Stomach (tissue), 9 donors: ENCODE data around the gene ASCL2. TPM values are rescaled to one million over a fixed set of nuclear protein-coding genes. Genes with fewer than 3 reads are reported as not detected.

ENCODE experiments used
- DNase-seq, 2 donors: peaks; one replicate each; pipeline versions ENCODE4 v3.0.0 to v3.0.0-alpha.2; 2013 to 2019
- H3K27ac ChIP-seq, 5 donors: fragments of 200-600 bp in 4 of 5; sonication (generic) in 4 of 5; one replicate each; pipeline ENCODE4 v1.5.1; 2013 to 2019; ENCODE audit warnings: mild to moderate bottlenecking in 1 of 5, moderate library complexity in 1 of 5
- H3K27me3 ChIP-seq, 3 donors: fragments of 200-600 bp; sonication (generic); one replicate each; pipeline ENCODE4 v1.5.1; 2017 to 2019; ENCODE audit warnings: mixed run types in 1 of 3
- H3K36me3 ChIP-seq, 4 donors: fragments of 200-600 bp; sonication (generic); 1 replicate in 3 of 4; 2 replicates in 1 of 4; pipeline ENCODE4 v1.5.1; 2016 to 2019
- H3K4me1 ChIP-seq, 4 donors: fragments of 200-600 bp; sonication (generic); one replicate each; pipeline ENCODE4 v1.5.1; 2016 to 2019
- H3K4me3 ChIP-seq, 4 donors: fragments of 200-600 bp; sonication (generic) in 3 of 4; one replicate each; pipeline ENCODE4 v1.5.1; 2016 to 2019; ENCODE audit warnings: mild to moderate bottlenecking in 1 of 4
- H3K9me3 ChIP-seq, 4 donors: fragments of 200-600 bp; sonication (generic); one replicate each; pipeline ENCODE4 v1.5.1; 2016 to 2019
- EP300 ChIP-seq: sonication (generic); formaldehyde crosslinking; IDR thresholded peaks from one replicate; pipeline ENCODE4 v1.6.1; 2017; ENCODE audit warnings: antibody characterized with exemption
- POLR2A ChIP-seq, 4 donors: fragments of 450-650 bp; IDR thresholded peaks; one replicate each; pipeline ENCODE4 v1.6.1; 2016; ENCODE audit warnings: antibody characterized with exemption in 4 of 4, control low read depth in 2 of 4, mild to moderate bottlenecking in 1 of 4, moderate library complexity in 1 of 4
- POLR2AphosphoS5 ChIP-seq, 3 donors: sonication (generic); formaldehyde crosslinking; IDR thresholded peaks; one replicate each; pipeline ENCODE4 v1.6.1; 2016; ENCODE audit warnings: antibody characterized with exemption in 3 of 3
- WGBS, 5 donors: extraction: QIAGEN DNeasy Blood & Tissue Kit in 3 of 5; methylation state at CpG; one replicate each; pipeline versions ENCODE4 v1.1.5 to v1.1.7; 2013 to 2018; 5-methylcytosine and 5-hydroxymethylcytosine counted together
- intact Hi-C: fragments of 100-400 bp; cut with DNase I; formaldehyde crosslinking; loops from one replicate; pipeline ENCODE4 v1.15.1; 2023; ENCODE audit warnings: low total_unique reads
- polyA plus RNA-seq, 3 donors: library from polyadenylated mRNA; stranded (reverse); fragments of 200-250 nt; gene quantifications; one replicate each; pipeline ENCODE4 v1.2.3, GENCODE V29; 2013
- total RNA-seq, 5 donors: library from RNA; depleted of rRNA; stranded (reverse); fragments of >200 nt; gene quantifications; one replicate each; pipeline versions ENCODE4 v1.1.0 to v1.2.3, GENCODE V29; 2014 to 2016
- TF ChIP-seq, protein P1 (sequence below), 7 experiments: fragments of 450-650 bp in 4 of 7; fragments of 200-600 bp in 3 of 7; sonication (generic) in 3 of 7; IDR thresholded peaks; one replicate each; pipeline ENCODE4 v1.5.1; 2016 to 2019; ENCODE audit warnings: antibody characterized with exemption in 7 of 7, control low read depth in 2 of 7, mild to moderate bottlenecking in 1 of 7
- donor health status: healthy with polysubstance abuse.
- donor health status: Bipolar disorder and iron deficiency.
- donor health status: healthy.

Gene ASCL2
- total and polyA plus RNA-seq, 8 donors = 0.81 to 6.3 (median 2.2) TPM; not detected in 4

DNA sequence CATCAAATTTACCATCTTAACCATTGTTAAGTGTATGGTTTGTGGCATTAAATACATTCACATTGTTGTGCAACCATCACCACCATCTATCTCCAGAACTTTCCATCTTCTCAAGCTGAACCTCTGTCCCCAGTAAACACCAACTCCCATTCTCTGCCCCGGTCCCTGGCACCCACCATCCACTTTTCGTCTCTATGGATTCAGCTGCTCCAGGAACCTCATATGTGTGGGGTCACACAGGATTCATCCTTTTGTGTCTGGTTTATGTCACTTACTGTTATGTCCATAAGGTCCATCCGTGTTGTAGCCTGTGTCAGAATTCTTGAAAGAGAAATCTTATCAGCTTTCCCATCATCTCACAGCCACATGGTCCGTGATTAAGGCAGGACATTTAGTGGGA lies 47.7 kb upstream of the ASCL2 start:
- Histone ChIP-seq H3K27ac (no peak overlapping the region), H3K36me3 (peaks cover 0 to 6% (median 0%) of the 10 kb centered on the region in 4 donors), H3K27me3 (no peaks in the 10 kb centered on the region), H3K9me3 (no peaks in the 10 kb centered on the region), H3K4me3 (no peak overlapping the region), H3K4me1 (peaks cover 16 to 30% (median 26%) of the 10 kb centered on the region in 4 donors)
- DNase-seq = no peak
- intact Hi-C loops = no loop called here
- 81 to 90% (median 84%) methylated on average over 4 of the region's 4 CpGs for WGBS, 5 donors
- TF ChIP-seq POLR2AphosphoS5 (IDR thresholded peaks at IDR 0.05) (no peak), POLR2A (IDR thresholded peaks at IDR 0.05) (no peak)
- TF ChIP-seq, protein P1, sequence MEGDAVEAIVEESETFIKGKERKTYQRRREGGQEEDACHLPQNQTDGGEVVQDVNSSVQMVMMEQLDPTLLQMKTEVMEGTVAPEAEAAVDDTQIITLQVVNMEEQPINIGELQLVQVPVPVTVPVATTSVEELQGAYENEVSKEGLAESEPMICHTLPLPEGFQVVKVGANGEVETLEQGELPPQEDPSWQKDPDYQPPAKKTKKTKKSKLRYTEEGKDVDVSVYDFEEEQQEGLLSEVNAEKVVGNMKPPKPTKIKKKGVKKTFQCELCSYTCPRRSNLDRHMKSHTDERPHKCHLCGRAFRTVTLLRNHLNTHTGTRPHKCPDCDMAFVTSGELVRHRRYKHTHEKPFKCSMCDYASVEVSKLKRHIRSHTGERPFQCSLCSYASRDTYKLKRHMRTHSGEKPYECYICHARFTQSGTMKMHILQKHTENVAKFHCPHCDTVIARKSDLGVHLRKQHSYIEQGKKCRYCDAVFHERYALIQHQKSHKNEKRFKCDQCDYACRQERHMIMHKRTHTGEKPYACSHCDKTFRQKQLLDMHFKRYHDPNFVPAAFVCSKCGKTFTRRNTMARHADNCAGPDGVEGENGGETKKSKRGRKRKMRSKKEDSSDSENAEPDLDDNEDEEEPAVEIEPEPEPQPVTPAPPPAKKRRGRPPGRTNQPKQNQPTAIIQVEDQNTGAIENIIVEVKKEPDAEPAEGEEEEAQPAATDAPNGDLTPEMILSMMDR (IDR thresholded peaks at IDR 0.05) = no peak

DNA sequence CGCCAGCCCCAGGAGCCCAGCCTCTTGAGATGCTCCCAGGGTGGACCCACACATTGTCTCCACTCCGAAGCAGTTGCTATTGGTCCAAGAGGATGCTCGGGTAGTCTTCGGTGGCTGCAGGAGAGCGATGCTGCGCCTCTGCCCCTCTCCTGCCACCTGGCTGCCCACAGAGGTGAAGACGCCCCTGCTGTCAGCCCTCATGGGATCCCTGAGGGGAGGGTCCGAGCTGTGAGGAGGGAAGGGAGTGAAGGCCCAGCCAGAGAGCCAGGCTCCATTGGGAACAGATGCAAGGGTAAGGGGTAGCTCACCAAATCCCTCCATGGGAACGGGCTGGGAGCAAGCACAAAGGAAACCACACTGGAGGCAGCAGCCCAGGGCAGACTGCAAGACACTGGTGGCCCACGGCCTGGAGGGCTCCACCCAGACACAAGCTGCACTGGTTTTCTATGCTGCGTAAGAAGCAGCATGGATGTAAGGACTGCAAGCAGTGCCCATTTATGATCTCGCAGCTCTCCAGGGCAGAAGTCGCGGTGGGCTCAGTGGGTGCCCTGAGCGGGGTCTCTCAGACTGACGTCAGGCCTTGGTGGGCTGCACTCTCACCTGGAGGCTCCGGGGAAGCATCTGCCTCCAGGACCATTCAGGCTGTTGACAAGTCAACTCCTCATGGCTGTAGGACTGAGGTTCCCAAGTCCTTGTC lies 47.1 kb upstream of the ASCL2 start:
- intact Hi-C loops = no loop called here
- no peak overlapping the region for H3K27ac ChIP-seq
- H3K4me3 ChIP-seq = no peak overlapping the region
- peaks cover 0 to 6% (median 0%) of the 10 kb centered on the region in 4 donors for H3K36me3 ChIP-seq
- no peaks in the 10 kb centered on the region for H3K9me3 ChIP-seq
- no peaks in the 10 kb centered on the region for H3K27me3 ChIP-seq
- 92 to 95% (median 95%) methylated on average over 11 to 17 of the region's 17 CpGs for WGBS, 5 donors
- DNase-seq = peak in 1 of 2 donors; percentile 3
- TF ChIP-seq POLR2A (IDR thresholded peaks at IDR 0.05) = no peak
- H3K4me1 ChIP-seq = peaks cover 16 to 33% (median 27%) of the 10 kb centered on the region in 4 donors

DNA sequence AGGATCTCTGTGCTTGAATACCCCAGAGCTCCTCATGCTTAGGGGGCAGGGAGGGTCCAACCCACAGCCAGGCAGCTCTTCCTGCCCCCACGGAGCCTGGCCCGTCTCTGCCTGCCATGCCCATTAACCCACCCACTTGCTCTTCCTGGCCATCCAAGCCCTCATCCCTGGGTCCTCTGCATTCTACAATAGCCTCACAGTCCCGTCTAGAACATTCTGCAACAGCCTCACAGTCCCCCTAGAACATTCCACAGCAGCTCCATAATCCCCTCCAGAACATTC lies 46.5 kb upstream of the ASCL2 start:
- Histone ChIP-seq H3K4me3 (no peak overlapping the region), H3K27me3 (no peaks in the 10 kb centered on the region), H3K4me1 (peaks cover 16 to 39% (median 27%) of the 10 kb centered on the region in 4 donors), H3K36me3 (peaks cover 0 to 6% (median 0%) of the 10 kb centered on the region in 4 donors), H3K9me3 (no peaks in the 10 kb centered on the region), H3K27ac (peak overlapping the region in 1 of 5 donors; percentile 81)
- intact Hi-C loops = no loop called here
- TF ChIP-seq EP300 = no peak
- no peak for TF ChIP-seq POLR2A (IDR thresholded peaks at IDR 0.05)
- TF ChIP-seq, protein P1 (IDR thresholded peaks at IDR 0.05) = no peak
- no peak for TF ChIP-seq POLR2AphosphoS5 (IDR thresholded peaks at IDR 0.05)
- peak in 1 of 2 donors; percentile 14 for DNase-seq
- WGBS, 5 donors = 82 to 97% (median 95%) methylated on average over 1 to 3 of the region's 3 CpGs

DNA sequence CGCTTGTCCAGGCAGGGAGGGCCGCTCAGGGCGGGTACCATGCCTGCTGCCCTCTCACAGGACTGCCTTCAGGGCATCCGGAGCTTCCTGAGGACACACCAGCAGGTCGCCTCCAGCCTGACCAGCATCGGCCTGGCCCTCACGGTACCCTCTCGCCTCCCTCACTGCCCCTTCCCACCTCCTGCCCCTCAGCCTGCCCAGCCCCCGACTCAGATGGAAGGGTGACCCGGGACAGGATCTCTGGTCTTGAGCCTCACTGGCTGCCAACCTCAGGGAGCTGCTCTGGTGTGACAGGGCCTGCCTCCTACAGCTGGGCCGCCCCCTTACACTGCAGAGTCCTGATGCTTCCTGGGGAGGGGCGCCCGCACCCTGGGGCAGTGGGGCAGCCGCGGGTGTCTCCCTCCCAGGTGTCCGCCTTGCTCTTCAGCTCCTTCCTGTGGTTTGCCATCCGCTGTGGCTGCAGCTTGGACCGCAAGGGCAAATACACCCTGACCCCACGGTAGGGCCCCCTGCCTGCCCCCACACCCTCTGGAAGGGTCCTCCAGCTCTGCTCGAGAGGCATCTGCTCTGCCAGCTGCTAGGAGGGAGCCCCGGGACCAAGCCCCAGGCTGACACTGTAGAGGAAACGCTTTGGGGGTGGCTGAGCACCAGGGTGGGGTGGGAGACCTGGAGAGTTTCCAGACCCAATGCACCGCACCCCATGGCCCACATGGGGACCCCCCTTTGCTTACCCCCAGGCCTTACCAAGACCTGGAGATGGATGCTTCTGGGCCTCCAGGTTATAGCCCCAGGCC lies 46.0 kb upstream of the ASCL2 start:
- no peaks in the 10 kb centered on the region for H3K9me3 ChIP-seq
- peaks cover 0 to 6% (median 0%) of the 10 kb centered on the region in 4 donors for H3K36me3 ChIP-seq
- TF ChIP-seq, protein P1 (IDR thresholded peaks at IDR 0.05) = no peak
- TF ChIP-seq POLR2AphosphoS5 (IDR thresholded peaks at IDR 0.05) (no peak), POLR2A (IDR thresholded peaks at IDR 0.05) (no peak), EP300 (no peak)
- H3K4me3 ChIP-seq = no peak overlapping the region
- peaks cover 16 to 45% (median 28%) of the 10 kb centered on the region in 4 donors for H3K4me1 ChIP-seq
- H3K27me3 ChIP-seq = no peaks in the 10 kb centered on the region
- intact Hi-C loops = no loop called here
- 85 to 88% (median 86%) methylated on average over 8 to 23 of the region's 23 CpGs for WGBS, 5 donors
- peak overlapping the region in 3 of 5 donors; percentile 75 to 81 (median 81) for H3K27ac ChIP-seq
- DNase-seq = peak; percentile 15 to 23
